ENCODE results near the gene CFAP57.

CFAP57 gene

DNA sequence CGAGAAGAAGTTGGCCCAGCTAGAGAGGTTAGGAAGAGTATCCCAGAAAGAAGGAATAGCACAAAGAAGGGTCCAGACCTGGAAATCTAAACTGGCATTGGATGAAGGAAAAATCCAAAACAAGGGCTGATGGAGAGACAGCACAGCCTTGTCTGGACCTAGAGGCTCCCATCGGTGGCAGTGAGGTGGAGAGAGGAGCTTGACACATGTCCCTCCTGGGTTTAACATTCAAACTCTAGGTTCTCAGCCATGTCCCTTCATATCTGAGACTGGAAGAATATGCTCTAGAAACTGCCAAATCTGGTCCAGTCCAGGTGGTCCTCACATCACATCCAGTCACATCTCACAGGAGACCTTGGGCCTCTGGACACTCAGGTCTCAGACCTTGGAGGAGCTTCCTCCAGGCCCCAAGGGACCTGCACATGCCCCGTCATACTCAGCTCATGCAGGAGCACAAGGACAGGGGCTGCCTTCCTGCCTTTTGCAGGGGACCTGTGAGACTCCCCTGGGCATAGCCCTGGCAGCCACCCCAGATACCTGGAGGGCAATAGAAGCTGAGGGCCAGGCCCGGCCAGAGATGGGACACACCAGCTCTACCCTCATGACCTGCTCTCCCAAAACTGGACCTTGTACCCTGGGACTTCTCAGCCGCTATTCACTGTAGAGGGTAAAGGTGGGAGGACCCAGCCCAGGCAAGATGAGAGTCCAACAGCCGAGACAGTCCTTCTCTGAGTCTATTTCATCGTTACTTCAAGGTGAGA is 105.2 kb downstream of the CFAP57 start:
- DNase-seq (ENCODE audit: low spot score) = no peak

DNA sequence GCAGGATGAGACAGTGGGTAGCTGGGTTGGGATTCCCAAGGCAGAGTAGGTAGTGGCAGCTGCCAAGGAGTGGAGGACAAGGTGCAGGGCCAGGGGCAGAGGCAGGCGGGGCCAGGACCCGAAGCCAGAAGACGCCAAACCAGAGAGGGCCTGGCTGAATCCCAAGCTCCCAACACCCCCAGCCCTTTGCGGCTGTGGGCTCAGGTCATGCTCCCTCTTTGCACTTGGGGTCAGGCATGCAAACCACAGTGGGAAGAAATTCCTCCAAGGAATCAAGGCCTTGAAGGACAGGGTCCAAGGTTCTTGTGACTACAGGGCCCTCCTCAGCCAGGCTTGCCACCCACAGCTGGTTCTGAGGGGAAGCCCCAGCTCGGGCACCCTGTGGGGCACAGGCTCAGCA is 107.0 kb downstream of the CFAP57 start:
- DNase-seq (ENCODE audit: low spot score) = no peak

DNA sequence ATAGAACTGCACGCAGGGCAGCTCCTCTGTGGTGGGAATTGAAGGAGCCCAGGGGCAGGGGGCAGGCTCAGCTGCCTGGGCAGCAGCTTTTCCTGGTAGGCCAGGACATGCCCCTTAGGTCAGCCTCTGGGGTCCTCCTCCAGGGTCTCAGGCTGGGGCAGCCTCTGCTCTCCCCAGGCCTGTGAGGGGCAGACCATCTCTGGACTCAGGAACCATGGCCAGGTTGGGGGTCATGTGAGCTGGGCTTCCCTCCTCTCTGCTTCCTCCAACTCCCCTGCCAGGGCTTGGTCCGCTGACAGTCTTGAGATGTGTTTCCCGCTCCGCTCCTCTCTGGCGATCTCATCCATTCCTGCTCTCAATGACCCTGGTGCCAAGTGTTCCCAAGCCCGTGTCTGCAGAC is 107.5 kb downstream of the CFAP57 start:
- no peak for DNase-seq (ENCODE audit: low spot score)

DNA sequence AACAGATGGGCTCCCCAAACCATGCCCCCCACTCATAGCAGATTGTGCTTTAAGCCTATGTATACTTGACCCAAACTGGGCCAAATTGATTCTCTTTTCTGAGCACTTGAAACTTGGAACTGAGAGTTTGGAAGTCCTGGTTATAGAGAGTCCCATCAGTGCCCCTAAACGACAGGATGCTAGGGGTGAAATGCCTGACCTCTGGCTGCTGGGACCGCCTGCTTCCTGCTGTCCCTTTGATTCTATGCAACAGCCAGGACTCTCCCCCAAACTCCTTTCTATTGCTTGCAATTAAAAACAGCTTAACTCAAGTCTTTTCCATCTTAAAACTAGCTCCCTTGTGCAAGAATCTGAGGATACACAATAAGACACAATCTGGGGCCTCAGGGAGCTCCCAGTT is 108.6 kb downstream of the CFAP57 start:
- DNase-seq (ENCODE audit: low spot score) = no peak

GRCh38 chr1:43282220-43283195 is 110.4 kb downstream of the CFAP57 start:
- no peak for DNase-seq (ENCODE audit: low spot score)

DNA sequence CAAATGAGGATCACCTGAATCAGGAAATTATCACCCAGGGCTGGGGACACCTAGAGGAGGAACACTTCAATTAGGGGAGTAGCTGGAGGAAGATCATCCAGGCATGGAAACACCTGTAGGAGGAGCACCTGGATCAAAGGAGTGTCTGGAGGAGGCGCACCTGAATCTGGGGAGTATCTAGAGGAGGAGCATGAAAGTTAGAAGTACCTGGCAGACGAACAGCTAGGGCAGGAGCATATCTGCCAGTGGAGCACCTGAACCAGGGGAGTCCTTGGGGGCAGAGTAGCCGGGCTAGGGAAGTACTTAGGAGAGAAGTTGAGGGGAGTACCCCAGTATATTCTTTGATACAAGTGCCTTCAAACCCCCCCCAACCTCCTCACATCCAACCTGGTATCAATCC is 111.9 kb downstream of the CFAP57 start:
- DNase-seq (ENCODE audit: low spot score) = no peak

- DNase-seq (ENCODE audit: low spot score) = no peak
These were observed 112.5 kb downstream of the CFAP57 start for GRCh38 chr1:43284546-43285110.

DNA sequence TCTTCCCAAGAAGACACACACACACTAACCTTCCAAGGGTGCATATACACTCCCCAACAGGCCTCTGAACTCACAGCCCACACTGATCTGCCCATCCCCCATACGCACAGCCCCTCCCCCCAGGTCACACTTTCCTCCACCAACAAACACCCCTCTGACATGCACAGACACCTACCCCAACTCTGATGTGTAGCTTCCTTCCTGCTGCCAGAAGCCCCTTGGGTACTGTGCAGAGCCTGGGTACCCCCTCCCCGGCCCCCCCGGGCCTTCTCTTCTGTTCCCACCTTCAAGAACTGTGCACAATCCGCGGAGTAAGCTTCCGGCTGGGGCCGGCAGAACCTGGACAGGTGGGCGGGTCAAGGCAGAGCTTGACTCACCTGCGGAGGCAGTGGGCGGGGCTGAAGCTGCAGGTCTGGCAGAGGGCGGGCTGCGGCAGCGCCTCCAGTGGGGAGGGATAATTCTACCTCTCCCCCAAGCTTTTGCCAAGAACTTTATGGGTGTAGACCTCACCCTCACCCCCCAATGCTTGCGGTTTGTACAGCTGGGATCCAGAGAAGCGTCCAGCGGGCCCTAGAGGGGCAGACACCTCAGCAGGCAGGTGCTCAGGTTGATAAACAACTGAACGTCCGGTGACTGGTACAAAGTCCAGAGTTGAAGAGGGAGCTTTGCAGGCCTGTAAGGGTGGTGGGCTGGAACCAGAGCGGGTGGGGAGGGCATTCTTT is 113.3 kb downstream of the CFAP57 start, which contains the start of gene C1orf210:
Gene C1orf210, minus strand, starts transcription at position 313 of the 722 bp plus-strand sequence. CDS start 2,311 bp downstream, outside the sequence.
- no peak for DNase-seq (ENCODE audit: low spot score)

DNA sequence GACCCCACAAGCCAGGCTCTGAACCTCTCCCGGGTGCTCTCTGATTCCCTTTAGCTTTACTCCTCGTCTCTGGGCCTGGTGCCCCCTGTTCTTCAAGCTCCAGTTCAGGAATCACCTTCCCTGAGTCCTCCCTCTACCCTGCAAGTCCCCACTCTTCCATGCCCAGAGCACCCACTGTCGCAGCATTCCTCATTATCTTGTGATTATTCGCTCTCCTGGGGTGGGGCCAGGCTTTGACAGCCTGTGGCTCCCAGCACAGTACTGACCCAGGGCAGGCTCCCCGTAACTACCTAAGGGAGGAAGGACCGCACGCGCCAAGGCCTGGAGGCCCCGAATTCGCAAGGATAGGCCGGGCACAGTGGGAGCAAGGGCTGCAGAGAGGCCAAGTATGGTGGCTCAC is 114.0 kb downstream of the CFAP57 start:
- DNase-seq (ENCODE audit: low spot score) = no peak

- DNase-seq (ENCODE audit: low spot score) = no peak
These were observed 114.4 kb downstream of the CFAP57 start for GRCh38 chr1:43286533-43286932.

DNA sequence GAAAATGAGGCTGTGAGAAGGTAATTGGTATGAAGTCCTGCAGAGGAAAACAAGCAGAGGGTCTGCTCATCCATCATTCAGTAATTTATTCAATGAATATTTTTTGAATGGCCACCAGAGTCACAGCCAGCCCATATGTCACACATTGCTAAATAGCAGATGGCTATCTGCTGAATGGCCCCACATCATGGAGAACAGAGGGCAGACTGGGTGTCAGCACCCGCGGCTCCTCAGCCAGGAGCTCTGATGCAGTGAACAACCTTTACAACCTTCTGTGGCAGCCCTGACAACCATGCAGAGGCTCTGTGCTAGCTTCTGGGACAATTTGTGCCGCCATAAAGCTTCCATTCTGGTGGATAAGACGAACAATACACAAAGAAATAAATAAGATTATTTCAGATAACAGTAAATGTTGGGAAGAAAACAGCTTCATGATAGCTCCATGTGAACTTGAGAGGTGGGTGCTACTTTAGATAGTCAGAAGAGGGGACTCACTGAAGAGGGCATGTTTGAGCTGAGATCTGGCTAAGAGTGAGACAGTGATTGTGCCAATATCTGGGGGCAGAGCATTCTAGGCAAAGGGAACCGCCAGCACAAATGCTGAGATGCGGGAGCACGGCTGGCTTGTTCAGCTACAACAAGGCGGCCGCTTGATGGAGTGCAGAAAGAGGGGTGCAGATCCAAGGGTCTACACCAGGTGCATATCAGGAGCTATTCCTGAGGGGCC is 116.1 kb downstream of the CFAP57 start:
- no peak for DNase-seq (ENCODE audit: low spot score)

GRCh38 chr1:43288785-43289706 is 116.9 kb downstream of the CFAP57 start:
- no peak for DNase-seq (ENCODE audit: low spot score)

GRCh38 chr1:43292216-43292615 is 120.1 kb downstream of the CFAP57 start:
- DNase-seq (ENCODE audit: low spot score) = no peak

DNA sequence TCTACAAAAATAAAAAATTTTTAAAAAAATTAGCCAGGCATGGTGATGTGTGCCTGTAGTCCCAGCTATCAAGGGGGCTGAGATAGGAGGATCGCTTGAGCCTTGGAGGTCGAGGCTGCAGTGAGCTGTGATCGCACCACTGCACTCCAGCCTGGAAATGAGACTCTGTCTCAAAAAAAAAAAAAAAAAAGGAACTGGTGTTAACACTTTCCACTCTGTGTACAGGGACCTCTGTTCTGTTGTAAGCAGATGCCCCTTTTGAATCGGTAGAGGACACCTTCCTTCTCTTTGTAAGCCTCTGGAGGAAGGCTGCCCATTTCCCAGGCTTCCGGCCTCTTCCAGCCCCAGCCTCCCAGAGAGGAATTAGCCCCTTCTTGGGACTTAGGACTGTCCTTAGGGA is 120.5 kb downstream of the CFAP57 start:
- no peak for DNase-seq (ENCODE audit: low spot score)

GRCh38 chr1:43293176-43293575 is 121.0 kb downstream of the CFAP57 start:
- no peak for DNase-seq (ENCODE audit: low spot score)

DNA sequence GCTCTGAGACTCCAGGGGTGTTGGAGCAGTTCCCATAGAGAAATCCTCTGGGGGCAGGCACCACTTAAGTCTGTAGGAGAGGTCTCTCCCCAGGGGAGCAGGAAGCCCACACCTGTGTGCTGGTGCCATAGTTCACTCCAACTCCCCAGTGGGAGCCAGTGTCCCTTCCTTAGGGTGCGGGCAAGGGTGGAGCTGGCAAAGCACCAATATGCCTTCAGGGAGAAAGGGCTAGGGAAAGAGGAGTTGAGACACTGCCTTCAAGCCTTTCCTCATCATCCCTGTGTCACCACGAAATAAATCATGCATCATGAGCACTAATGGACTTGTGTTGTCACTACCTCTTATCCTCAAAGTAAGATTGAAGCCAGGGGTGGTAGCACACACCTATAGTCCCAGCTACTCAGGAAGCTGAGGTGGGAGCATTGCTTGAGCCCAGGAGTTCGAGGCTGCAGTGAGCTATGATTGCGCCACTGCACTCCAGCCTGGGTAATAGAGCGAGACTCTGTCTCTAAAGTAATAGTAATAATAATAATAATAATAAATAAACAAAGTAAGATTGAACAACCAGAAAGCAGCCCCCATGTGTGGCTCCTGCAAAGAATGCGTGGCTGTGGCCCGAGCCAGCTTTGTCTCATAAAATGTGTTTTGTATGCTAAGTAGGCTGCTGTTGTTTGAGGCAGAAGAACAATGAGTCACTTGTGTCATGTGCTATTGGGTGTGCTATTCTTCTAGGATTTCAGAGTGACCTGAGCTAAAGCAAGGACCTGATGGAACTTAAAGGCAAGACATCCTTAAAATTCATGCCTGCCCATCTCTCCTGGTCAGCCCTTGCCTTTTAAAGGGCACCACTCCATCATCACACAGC is 122.0 kb downstream of the CFAP57 start:
- no peak for DNase-seq (ENCODE audit: low spot score)

GRCh38 chr1:43294761-43295160 is 122.6 kb downstream of the CFAP57 start:
- DNase-seq (ENCODE audit: low spot score) = no peak

GRCh38 chr1:43296207-43296606 is 124.1 kb downstream of the CFAP57 start:
- no peak for DNase-seq (ENCODE audit: low spot score)

- no peak for DNase-seq (ENCODE audit: low spot score)
These were observed 125.9 kb downstream of the CFAP57 start for GRCh38 chr1:43298055-43298454.

Data from ecto neural progenitor cell (in vitro differentiated cells).